Esophagus mucosa (tissue), 1 donor: ENCODE measurements around the gene ADD1. TPM values are rescaled to one million over a fixed set of nuclear protein-coding genes. Genes with fewer than 3 reads are reported as not detected.

Experiments
- ATAC-seq: fragments of 200-7000 bp; cut with Tn5 transposase; one replicate; pipeline ENCODE4 v1.9.1; 2020
- total RNA-seq: library from RNA; stranded (reverse); gene quantifications from one replicate; pipeline ENCODE4 v1.2.4, GENCODE V29; 2023
- donor health status: DM: yes; HTN: yes; CAD: no.

Gene ADD1
- total RNA-seq, 1 donor from 2014 or later = 133 TPM

- ATAC-seq = peak; percentile 53
Observed at GRCh38 chr4:2923668-2924173, 80.1 kb downstream of the ADD1 start.

- no peak for ATAC-seq
Observed at GRCh38 chr4:2924286-2924685, 80.6 kb downstream of the ADD1 start.

- ATAC-seq = peak; percentile 54
Observed at GRCh38 chr4:2924765-2925301, 81.2 kb downstream of the ADD1 start.

GRCh38 chr4:2925496-2925895, 81.9 kb downstream of the ADD1 start:
- no peak for ATAC-seq

GRCh38 chr4:2925931-2926860, 82.6 kb downstream of the ADD1 start:
- ATAC-seq = no peak

GRCh38 chr4:2927016-2927695, 83.5 kb downstream of the ADD1 start:
- ATAC-seq = no peak

- no peak for ATAC-seq
Observed at GRCh38 chr4:2927696-2928075, 84.0 kb downstream of the ADD1 start.

- no peak for ATAC-seq
Observed at GRCh38 chr4:2928242-2929176, 84.9 kb downstream of the ADD1 start.

GRCh38 chr4:2929469-2929868, 85.8 kb downstream of the ADD1 start:
- ATAC-seq = no peak

- no peak for ATAC-seq
Observed at GRCh38 chr4:2930135-2930757, 86.6 kb downstream of the ADD1 start.

- no peak for ATAC-seq
Observed at GRCh38 chr4:2930758-2931511, 87.3 kb downstream of the ADD1 start.

GRCh38 chr4:2931512-2932301, 88.1 kb downstream of the ADD1 start:
- ATAC-seq = peak; percentile 3

GRCh38 chr4:2932321-2932950, 88.8 kb downstream of the ADD1 start:
- no peak for ATAC-seq

GRCh38 chr4:2932951-2933565, 89.4 kb downstream of the ADD1 start:
- ATAC-seq = no peak

- peak; percentile 0 for ATAC-seq
Observed at GRCh38 chr4:2933566-2934076, 90.0 kb downstream of the ADD1 start.

- ATAC-seq = peak; percentile 15
Observed at GRCh38 chr4:2934077-2934812, 90.6 kb downstream of the ADD1 start.

GRCh38 chr4:2934813-2935761, 91.4 kb downstream of the ADD1 start:
- ATAC-seq = peak; percentile 73
